Prostate gland (tissue), 2 donors: ENCODE data around the gene HSPA1B. TPM values are rescaled to one million over a fixed set of nuclear protein-coding genes. Genes with fewer than 3 reads are reported as not detected.
A peak's percentile ranks its signal among the peaks of the same experiment; 100 is the strongest.

Source experiments
- DNase-seq: peaks from one replicate; pipeline ENCODE4 v3.0.0-alpha.2; 2019; ENCODE audit warnings: low spot score
- H3K27ac ChIP-seq, 2 donors: fragments of 200-600 bp; sonication (generic); 2 replicates each; pipeline ENCODE4 v1.5.1; 2017 to 2019
- H3K27me3 ChIP-seq: fragments of 200-600 bp; sonication (generic); replicated peaks from 2 replicates; pipeline ENCODE4 v1.5.1; 2019; ENCODE audit not compliant: insufficient read depth
- H3K36me3 ChIP-seq, 2 donors: fragments of 200-600 bp; sonication (generic); 1 replicate in 1 of 2; 2 replicates in 1 of 2; pipeline versions ENCODE4 v1.5.1 to v1.8.1; 2017 to 2019
- H3K4me1 ChIP-seq: fragments of 200-600 bp; sonication (generic); replicated peaks from 2 replicates; pipeline ENCODE4 v1.5.1; 2019
- H3K4me3 ChIP-seq, 2 donors: fragments of 200-600 bp; sonication (generic); 2 replicates each; pipeline ENCODE4 v1.5.1; 2017 to 2019
- H3K9me3 ChIP-seq: fragments of 200-600 bp; sonication (generic); 2 replicates; pipeline ENCODE4 v1.5.1; 2017
- CTCF ChIP-seq, 4 experiments: fragments of 200-600 bp in 2 of 4; fragments of 450-650 bp in 2 of 4; sonication (generic) in 2 of 4; IDR thresholded peaks; 1 replicate in 3 of 4; 2 replicates in 1 of 4; pipeline ENCODE4 v1.5.1; 2016 to 2019; ENCODE audit warnings: antibody characterized with exemption in 4 of 4, mild to moderate bottlenecking in 2 of 4, moderate library complexity in 2 of 4
- POLR2A ChIP-seq: fragments of 450-650 bp; IDR thresholded peaks from one replicate; pipeline ENCODE4 v1.6.1; 2016; ENCODE audit warnings: antibody characterized with exemption, mild to moderate bottlenecking
- POLR2AphosphoS5 ChIP-seq: sonication (generic); formaldehyde crosslinking; IDR thresholded peaks from one replicate; pipeline ENCODE4 v1.6.1; 2017; ENCODE audit warnings: antibody characterized with exemption
- WGBS: methylation state at CpG from one replicate; pipeline ENCODE4 v1.1.5; 2018; 5-methylcytosine and 5-hydroxymethylcytosine counted together
- intact Hi-C: fragments of 100-400 bp; cut with DNase I; formaldehyde crosslinking; loops from one replicate; pipeline ENCODE4 v1.14.2; 2022
- total RNA-seq, 2 donors: library from RNA; depleted of rRNA; stranded (reverse); fragments of >200 nt; gene quantifications; one replicate each; pipeline ENCODE4 v1.1.0, GENCODE V29; 2016

The HSPA1B gene
- total RNA-seq, 2 donors from 2014 or later = 331 to 360 TPM

DNA sequence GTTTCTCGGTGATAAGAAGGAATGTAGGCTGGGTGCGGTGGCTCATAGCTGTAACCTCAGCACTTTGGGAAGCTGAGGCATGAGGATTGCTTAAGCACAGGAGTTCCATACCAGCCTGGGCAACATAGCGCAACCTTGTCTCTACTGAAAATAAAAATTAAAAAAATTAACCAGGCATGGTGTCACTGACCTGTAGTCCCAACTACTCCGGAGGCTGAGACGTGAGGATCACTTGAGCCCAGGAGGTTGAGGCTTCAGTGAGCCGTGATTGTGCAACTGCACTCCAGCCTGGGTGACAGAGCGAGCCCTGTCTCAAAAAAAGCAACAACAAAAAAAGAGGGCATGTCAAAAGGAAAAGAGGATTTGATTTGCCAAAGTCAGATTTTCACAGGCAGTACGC lies 31.2 kb downstream of the HSPA1B start:
- no peak for DNase-seq
- Histone ChIP-seq H3K27me3 (no peaks in the 10 kb centered on the region), H3K27ac (no peak overlapping the region), H3K9me3 (no peaks in the 10 kb centered on the region), H3K4me3 (no peak overlapping the region), H3K36me3 (no peaks in the 10 kb centered on the region), H3K4me1 (peaks cover 3% of the 10 kb centered on the region)
- intact Hi-C loops = no loop called here
- TF ChIP-seq CTCF (IDR thresholded peaks at IDR 0.05) = no peak
- no peak for TF ChIP-seq POLR2A
- no peak for TF ChIP-seq POLR2AphosphoS5
- WGBS = 89% methylated on average over 8 of the region's 8 CpGs

DNA sequence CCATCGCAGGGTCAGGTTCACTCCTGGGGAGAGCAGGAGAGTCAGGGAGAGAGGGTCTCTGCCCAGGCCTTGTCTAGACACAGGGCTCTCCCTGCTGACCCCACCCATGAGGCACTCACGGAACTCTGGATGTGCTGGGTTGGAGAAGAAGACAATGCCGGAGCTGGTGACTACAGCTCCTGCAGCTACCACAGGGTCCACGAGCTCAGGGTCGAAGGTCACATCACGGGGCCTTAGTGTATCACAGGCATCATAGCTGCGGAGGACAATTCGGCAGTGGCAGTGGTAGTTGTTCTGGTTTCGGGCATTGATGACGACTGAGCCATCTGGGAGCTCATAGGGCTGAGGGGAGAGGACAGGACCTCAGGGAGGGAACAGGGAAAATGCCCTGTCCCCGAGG lies 32.4 kb downstream of the HSPA1B start:
- Histone ChIP-seq H3K9me3 (no peaks in the 10 kb centered on the region), H3K27me3 (no peaks in the 10 kb centered on the region), H3K4me1 (peaks cover 7% of the 10 kb centered on the region), H3K36me3 (no peaks in the 10 kb centered on the region), H3K4me3 (no peak overlapping the region), H3K27ac (no peak overlapping the region)
- TF ChIP-seq POLR2AphosphoS5 (no peak), POLR2A (no peak), CTCF (IDR thresholded peaks at IDR 0.05) (no peak)
- no peak for DNase-seq
- WGBS = 90% methylated on average over 11 of the region's 11 CpGs
- intact Hi-C loops = no loop called here

- TF ChIP-seq CTCF (IDR thresholded peaks at IDR 0.05) (no peak), POLR2A (no peak), POLR2AphosphoS5 (no peak)
- H3K27ac ChIP-seq = no peak overlapping the region
- WGBS = 95% methylated on average over 13 of the region's 13 CpGs
- peaks cover 7% of the 10 kb centered on the region for H3K4me1 ChIP-seq
- H3K9me3 ChIP-seq = no peaks in the 10 kb centered on the region
- no peak overlapping the region for H3K4me3 ChIP-seq
- H3K27me3 ChIP-seq = no peaks in the 10 kb centered on the region
- DNase-seq = no peak
- no peaks in the 10 kb centered on the region for H3K36me3 ChIP-seq
- intact Hi-C loops = no loop called here
These were observed 32.8 kb downstream of the HSPA1B start for GRCh38 chr6:31860349-31860748.

DNA sequence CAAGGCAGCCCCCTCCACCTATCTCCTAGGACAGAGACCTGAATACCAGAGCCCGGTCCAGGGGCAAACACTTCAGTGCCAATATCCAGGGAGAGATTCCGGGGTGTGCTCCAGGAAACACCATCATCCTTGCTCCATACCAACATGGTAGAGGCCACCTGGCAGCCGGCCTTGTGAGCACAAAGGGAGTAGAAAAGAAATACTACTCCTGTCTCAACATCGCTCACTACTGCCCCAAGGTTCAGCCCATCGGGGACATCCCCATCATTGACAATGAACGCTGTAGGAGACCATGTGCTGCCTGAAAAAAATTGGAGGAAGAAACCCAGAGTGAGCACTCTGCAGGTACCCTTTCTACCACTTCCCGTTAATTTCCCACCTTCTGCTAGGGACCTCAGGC lies 33.6 kb downstream of the HSPA1B start:
- DNase-seq = no peak
- Histone ChIP-seq H3K4me1 (peaks cover 7% of the 10 kb centered on the region), H3K9me3 (no peaks in the 10 kb centered on the region), H3K27ac (peak overlapping the region in 1 of 2 donors; percentile 97), H3K27me3 (no peaks in the 10 kb centered on the region), H3K4me3 (no peak overlapping the region), H3K36me3 (no peaks in the 10 kb centered on the region)
- WGBS = 91% methylated on average over 7 of the region's 7 CpGs
- intact Hi-C loops = no loop called here
- TF ChIP-seq CTCF (IDR thresholded peaks at IDR 0.05) = no peak

DNA sequence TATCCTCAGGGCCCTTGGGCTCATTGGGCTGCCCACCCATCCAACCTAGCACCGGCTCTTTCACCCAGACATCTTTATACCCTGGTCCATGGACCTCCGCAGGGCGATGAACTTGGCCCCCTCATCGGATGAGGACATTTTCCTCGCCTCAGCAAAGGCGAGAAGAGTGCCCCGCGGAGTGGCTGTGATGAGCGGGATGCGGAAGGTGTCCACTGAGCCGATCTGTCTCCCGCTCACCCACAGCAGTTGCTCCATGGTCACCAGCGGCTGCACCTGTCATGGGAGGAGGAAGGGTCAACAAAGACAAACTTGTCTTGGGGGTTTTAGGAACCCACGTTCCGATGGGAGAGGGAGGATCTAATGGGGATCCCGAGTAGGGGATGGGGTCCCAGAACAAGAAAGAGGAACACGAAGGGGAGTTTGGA lies 34.4 kb downstream of the HSPA1B start:
- Histone ChIP-seq H3K36me3 (no peaks in the 10 kb centered on the region), H3K27ac (peak overlapping the region; percentile 92 to 97), H3K4me1 (peaks cover 7% of the 10 kb centered on the region), H3K27me3 (no peaks in the 10 kb centered on the region), H3K9me3 (no peaks in the 10 kb centered on the region), H3K4me3 (peak overlapping the region; percentile 69 to 84)
- no peak for DNase-seq
- 37% methylated on average over 17 of the region's 17 CpGs for WGBS
- TF ChIP-seq POLR2AphosphoS5 (no peak), POLR2A (no peak), CTCF (IDR thresholded peaks at IDR 0.05) (no peak)
- intact Hi-C loops = no loop called here
